Loucy (cell line): Measurements from ENCODE around the gene BTBD9.
A peak's percentile ranks its signal among the peaks of the same experiment; 100 is the strongest.

Source experiments
- H2AFZ ChIP-seq: fragments of 200-600 bp; sonication (generic); 2 replicates; pipeline ENCODE4 v1.6.0; 2016; ENCODE audit warnings: antibody characterized with exemption, mild to moderate bottlenecking, low read length, moderate library complexity
- H3F3A ChIP-seq: fragments of 200-600 bp; 2 replicates; pipeline ENCODE4 v1.6.0; 2016; ENCODE audit warnings: antibody characterized with exemption, low read depth, mild to moderate bottlenecking
- H3K27me3 ChIP-seq: fragments of 200-600 bp; sonication (generic); 2 replicates; pipeline ENCODE4 v1.6.1; 2014; ENCODE audit warnings: low read length, mild to moderate bottlenecking; ENCODE audit not compliant: insufficient read depth, poor library complexity, severe bottlenecking
- H3K36me3 ChIP-seq: fragments of 200-600 bp; sonication (generic); 2 replicates; pipeline ENCODE4 v1.6.1; 2016; ENCODE audit warnings: low read length; ENCODE audit not compliant: insufficient read depth
- H3K4me1 ChIP-seq: fragments of 200-600 bp; sonication (generic); 2 replicates; pipeline ENCODE4 v1.5.1; 2014; ENCODE audit warnings: low read length, mild to moderate bottlenecking; ENCODE audit not compliant: insufficient read depth, poor library complexity, severe bottlenecking
- H3K4me2 ChIP-seq: fragments of 200-600 bp; sonication (generic); 2 replicates; pipeline ENCODE4 v1.6.0; 2014; ENCODE audit warnings: antibody characterized with exemption, low read length, low read depth, mild to moderate bottlenecking; ENCODE audit not compliant: poor library complexity, severe bottlenecking
- H3K4me3 ChIP-seq: fragments of 200-600 bp; sonication (generic); 2 replicates; pipeline ENCODE4 v1.5.1; 2014; ENCODE audit warnings: low read length, mild to moderate bottlenecking, mixed read lengths; ENCODE audit not compliant: poor library complexity, severe bottlenecking
- H3K79me2 ChIP-seq: fragments of 200-600 bp; sonication (generic); 2 replicates; pipeline ENCODE4 v1.6.1; 2014; ENCODE audit warnings: low read length; ENCODE audit not compliant: insufficient read depth
- H3K9ac ChIP-seq: fragments of 200-600 bp; sonication (generic); 2 replicates; pipeline ENCODE4 v1.6.0; 2014; ENCODE audit warnings: mild to moderate bottlenecking, low read depth, low read length, moderate library complexity; ENCODE audit not compliant: poor library complexity, severe bottlenecking
- H3K9me2 ChIP-seq: fragments of 200-600 bp; sonication (generic); replicated peaks from 2 replicates; pipeline ENCODE4 v1.6.1; 2016; ENCODE audit warnings: low read depth, low read length, mixed read lengths
- H3K9me3 ChIP-seq: fragments of 200-600 bp; sonication (generic); 2 replicates; pipeline ENCODE4 v1.6.1; 2014; ENCODE audit warnings: mild to moderate bottlenecking, antibody characterized with exemption, low read length, low read depth; ENCODE audit not compliant: insufficient read depth
- H4K20me1 ChIP-seq: fragments of 200-600 bp; sonication (generic); 2 replicates; pipeline ENCODE4 v1.6.0; 2014; ENCODE audit warnings: antibody characterized with exemption, low read length, mild to moderate bottlenecking; ENCODE audit not compliant: insufficient read depth, poor library complexity, severe bottlenecking
- CTCF ChIP-seq: fragments of 200-600 bp; sonication (generic); conservative IDR thresholded peaks from 2 replicates; pipeline ENCODE4 v1.5.1; 2014; ENCODE audit warnings: mild to moderate bottlenecking, antibody characterized with exemption, low read length
- EZH2phosphoT487 ChIP-seq: fragments of 200-600 bp; IDR thresholded peaks from 2 replicates; pipeline ENCODE4 v1.6.1; 2018; ENCODE audit warnings: antibody characterized with exemption, mild to moderate bottlenecking, moderate library complexity, borderline replicate concordance

Gene BTBD9

GRCh38 chr6:38639498-38640215 is at the start of gene BTBD9:
Gene BTBD9 (minus strand): TSS chr6:38639929.
- Histone ChIP-seq H3K9ac (peak within 1 kb of the TSS; percentile 89), H3K79me2 (peaks cover 8% of the 10 kb centered on the region), H3K36me3 (no peaks in the 10 kb centered on the region), H3K4me3 (peak within 1 kb of the TSS; percentile 95), H3K4me1 (peaks cover 32% of the 10 kb centered on the region), H3K9me2 (no peaks in the 10 kb centered on the region), H3K9me3 (no peaks in the 10 kb centered on the region), H3K4me2 (peak within 1 kb of the TSS; percentile 99), H2AFZ (peak within 1 kb of the TSS; percentile 100), H4K20me1 (no peaks in the 10 kb centered on the region), H3K27me3 (no peaks in the 10 kb centered on the region), H3F3A (no peaks in the 10 kb centered on the region; the same call in 1 of the 2 replicates)
- TF ChIP-seq EZH2phosphoT487 (no peak), CTCF (no peak)

- 0 out of 2 replicates have a peak, but pooled peaks have one; percentile 30 for TF ChIP-seq CTCF
- TF ChIP-seq EZH2phosphoT487 = no peak
- Histone ChIP-seq H4K20me1 (peaks cover 34% of the 10 kb centered on the region), H3K9me2 (no peaks in the 10 kb centered on the region), H3K27me3 (no peaks in the 10 kb centered on the region), H3K9ac (no peak overlapping the region), H3K4me1 (peaks cover 6% of the 10 kb centered on the region), H3F3A (no peaks in the 10 kb centered on the region), H3K4me3 (no peak overlapping the region), H2AFZ (no peak overlapping the region), H3K9me3 (no peaks in the 10 kb centered on the region), H3K79me2 (peaks cover 50% of the 10 kb centered on the region), H3K36me3 (peaks cover 15% of the 10 kb centered on the region), H3K4me2 (no peak overlapping the region)
Measured at GRCh38 chr6:38688579-38689087, 48.9 kb upstream of the BTBD9 start.

- Histone ChIP-seq H3K9me2 (no peaks in the 10 kb centered on the region), H3K79me2 (peaks cover 46% of the 10 kb centered on the region), H3K27me3 (no peaks in the 10 kb centered on the region), H3K9ac (no peak overlapping the region), H3K4me2 (no peak overlapping the region), H3K4me3 (no peak overlapping the region), H2AFZ (no peak overlapping the region), H4K20me1 (peaks cover 34% of the 10 kb centered on the region), H3F3A (no peaks in the 10 kb centered on the region), H3K4me1 (peaks cover 6% of the 10 kb centered on the region), H3K9me3 (no peaks in the 10 kb centered on the region), H3K36me3 (peaks cover 24% of the 10 kb centered on the region)
- TF ChIP-seq CTCF (no peak), EZH2phosphoT487 (no peak)
Measured at GRCh38 chr6:38687549-38687948, 47.8 kb upstream of the BTBD9 start.
